NAMALWA (cell line): ENCODE data around the gene ARHGAP32.
"Not testable (repeated sequence)": the region's sequence is repeated elsewhere in the genome, so short reads cannot be mapped to it uniquely, and the experiment has no call there.

Experiments used
- DNase-seq: peaks from one replicate; pipeline ENCODE4 v3.0.0-alpha.2; 2015; ENCODE audit warnings: low spot score

ARHGAP32 gene

GRCh38 chr11:129202646-129203045, 10.5 kb upstream of the ARHGAP32 start:
- DNase-seq: no peak

GRCh38 chr11:129195682-129196081, 3.6 kb upstream of the ARHGAP32 start:
- DNase-seq: no peak

- no peak for DNase-seq
Measured at GRCh38 chr11:129191649-129192048, 476 bp downstream of the ARHGAP32 start.

- no peak for DNase-seq
Measured at GRCh38 chr11:129190087-129190486, 2.0 kb downstream of the ARHGAP32 start.

GRCh38 chr11:129189646-129190045, 2.5 kb downstream of the ARHGAP32 start:
- no peak for DNase-seq

GRCh38 chr11:129185082-129185481, 7.0 kb downstream of the ARHGAP32 start:
- DNase-seq: not testable (repeated sequence)

- no peak for DNase-seq
Measured at GRCh38 chr11:129184581-129184980, 7.5 kb downstream of the ARHGAP32 start.

- DNase-seq: no peak
Measured at GRCh38 chr11:129167315-129167714, 24.8 kb downstream of the ARHGAP32 start.

GRCh38 chr11:129163714-129164164, 28.4 kb downstream of the ARHGAP32 start:
- DNase-seq: no peak

- DNase-seq: not testable (repeated sequence)
Measured at GRCh38 chr11:129157080-129157479, 35.0 kb downstream of the ARHGAP32 start.

- no peak for DNase-seq
Measured at GRCh38 chr11:129155745-129156144, 36.4 kb downstream of the ARHGAP32 start.

- DNase-seq: no peak
Measured at GRCh38 chr11:129148487-129148886, 43.6 kb downstream of the ARHGAP32 start.

- DNase-seq: no peak
Measured at GRCh38 chr11:129146191-129146590, 45.9 kb downstream of the ARHGAP32 start.

GRCh38 chr11:129145276-129145675, 46.8 kb downstream of the ARHGAP32 start:
- no peak for DNase-seq

GRCh38 chr11:129144256-129144655, 47.9 kb downstream of the ARHGAP32 start:
- no peak for DNase-seq

- DNase-seq: no peak
Measured at GRCh38 chr11:129143335-129143734, 48.8 kb downstream of the ARHGAP32 start.

GRCh38 chr11:129141748-129142523, 50.2 kb downstream of the ARHGAP32 start:
- DNase-seq: no peak

GRCh38 chr11:129131316-129131715, 60.8 kb downstream of the ARHGAP32 start:
- DNase-seq: no peak

GRCh38 chr11:129128881-129129620, 63.1 kb downstream of the ARHGAP32 start:
- not testable (repeated sequence) for DNase-seq

- DNase-seq: no peak
Measured at GRCh38 chr11:129119036-129119435, 73.1 kb downstream of the ARHGAP32 start.

GRCh38 chr11:129117595-129118350, 74.4 kb downstream of the ARHGAP32 start:
- DNase-seq: peak; percentile 74
